CD4-positive, alpha-beta T cell (primary cell): Measurements from ENCODE around the gene AKNA. TPM values are rescaled to one million over a fixed set of nuclear protein-coding genes. Genes with fewer than 3 reads are reported as not detected.

ENCODE experiments used
- ATAC-seq: fragments of 200-7000 bp; cut with Tn5 transposase; one replicate; pipeline ENCODE4 v1.10.0; 2022; ENCODE audit warnings: mild to moderate bottlenecking; ENCODE audit not compliant: poor library complexity
- CTCF ChIA-PET: fragments of 350-600 bp; sonication (Branson Sonifier 250); formaldehyde crosslinking; loops from one replicate; lab custom pipeline; 2021; ENCODE audit warnings: antibody characterized with exemption, inconsistent platforms; lab: Charles Lee
- POLR2A ChIA-PET: fragments of 350-600 bp; sonication (Branson Sonifier 250); formaldehyde crosslinking; loops from one replicate; lab custom pipeline; 2021; ENCODE audit warnings: antibody characterized with exemption, inconsistent platforms; lab: Charles Lee
- DNase-seq, 14 experiments: peaks; one replicate each; pipeline ENCODE4 v3.0.0-alpha.2; 2013 to 2020; ENCODE audit warnings: mixed read lengths in 2 of 14
- H3K27ac ChIP-seq, 2 donors: one replicate each; pipeline versions ENCODE4 v1.5.1 to v1.7.0; 2013; ENCODE audit warnings: low read length in 2 of 2, low read depth in 1 of 2, mild to moderate bottlenecking in 1 of 2
- H3K27me3 ChIP-seq, 2 experiments: 1 replicate in 1 of 2; 2 replicates in 1 of 2; pipeline versions ENCODE4 v1.6.1 to v1.7.0; 2013; ENCODE audit warnings: low read length in 2 of 2, control low read depth in 1 of 2, mild to moderate bottlenecking in 1 of 2, moderate library complexity in 1 of 2; ENCODE audit not compliant: insufficient read depth in 2 of 2, control insufficient read depth in 1 of 2
- H3K36me3 ChIP-seq: one replicate; pipeline ENCODE4 v1.6.1; 2013; ENCODE audit warnings: low read length, control low read depth; ENCODE audit not compliant: insufficient read depth
- H3K4me1 ChIP-seq: one replicate; pipeline ENCODE4 v1.6.1; 2013; ENCODE audit warnings: low read length, control low read depth; ENCODE audit not compliant: insufficient read depth
- H3K4me3 ChIP-seq: one replicate; pipeline ENCODE4 v1.5.1; 2013; ENCODE audit warnings: mild to moderate bottlenecking, low read length, moderate library complexity
- H3K9me3 ChIP-seq, 2 experiments: 1 replicate in 1 of 2; 2 replicates in 1 of 2; pipeline versions ENCODE4 v1.6.1 to v1.7.0; 2013; ENCODE audit warnings: low read length in 2 of 2, mild to moderate bottlenecking in 2 of 2, control low read depth in 1 of 2, moderate library complexity in 1 of 2; ENCODE audit not compliant: control insufficient read depth in 1 of 2, insufficient read depth in 1 of 2
- H3K27ac Mint-ChIP-seq: one replicate; pipeline ENCODE4 v1.8.0; 2020; ENCODE audit warnings: mixed read lengths
- H3K27me3 Mint-ChIP-seq: one replicate; pipeline ENCODE4 v1.8.0; 2021; ENCODE audit warnings: mixed read lengths
- H3K36me3 Mint-ChIP-seq: one replicate; pipeline ENCODE4 v1.8.0; 2021; ENCODE audit warnings: low read depth, mixed read lengths
- H3K4me1 Mint-ChIP-seq: one replicate; pipeline ENCODE4 v1.8.0; 2021; ENCODE audit warnings: low read depth, mixed read lengths
- H3K4me3 Mint-ChIP-seq: one replicate; pipeline ENCODE4 v1.8.0; 2020; ENCODE audit warnings: mild to moderate bottlenecking, mixed read lengths
- H3K9me3 Mint-ChIP-seq: one replicate; pipeline ENCODE4 v1.8.0; 2020; ENCODE audit warnings: mixed read lengths
- intact Hi-C, 2 experiments: fragments of 100-400 bp; cut with DNase I in 1 of 2; cut with micrococcal nuclease in 1 of 2; formaldehyde crosslinking; loops; one replicate each; pipeline versions ENCODE4 v1.15.1 to v1.9.0; 2023 to 2025; cut with DNase I, micrococcal nuclease
- total RNA-seq, 174 experiments: library from RNA in 2 of 174; stranded (reverse) in 2 of 174; gene quantifications; one replicate each; pipeline ENCODE4 v1.2.3 and lab custom pipeline; 2021 to 2026
- TF ChIP-seq, protein P1 (sequence below): fragments of 200-600 bp; IDR thresholded peaks from one replicate; pipeline ENCODE4 v1.8.0; 2022; ENCODE audit warnings: antibody characterized with exemption, mild to moderate bottlenecking

Gene AKNA
- total RNA-seq, 2 experiments from 2014 or later: 247 to 258 TPM

- ChIA-PET POLR2A (no interaction called here), CTCF (no interaction called here)
- Histone ChIP-seq H3K36me3 (no peaks in the 10 kb centered on the region), H3K4me3 (no peak overlapping the region), H3K27me3 (no peaks in the 10 kb centered on the region), H3K4me1 (no peaks in the 10 kb centered on the region), H3K27ac (no peak overlapping the region), H3K9me3 (no peaks in the 10 kb centered on the region)
- TF ChIP-seq, protein P1, sequence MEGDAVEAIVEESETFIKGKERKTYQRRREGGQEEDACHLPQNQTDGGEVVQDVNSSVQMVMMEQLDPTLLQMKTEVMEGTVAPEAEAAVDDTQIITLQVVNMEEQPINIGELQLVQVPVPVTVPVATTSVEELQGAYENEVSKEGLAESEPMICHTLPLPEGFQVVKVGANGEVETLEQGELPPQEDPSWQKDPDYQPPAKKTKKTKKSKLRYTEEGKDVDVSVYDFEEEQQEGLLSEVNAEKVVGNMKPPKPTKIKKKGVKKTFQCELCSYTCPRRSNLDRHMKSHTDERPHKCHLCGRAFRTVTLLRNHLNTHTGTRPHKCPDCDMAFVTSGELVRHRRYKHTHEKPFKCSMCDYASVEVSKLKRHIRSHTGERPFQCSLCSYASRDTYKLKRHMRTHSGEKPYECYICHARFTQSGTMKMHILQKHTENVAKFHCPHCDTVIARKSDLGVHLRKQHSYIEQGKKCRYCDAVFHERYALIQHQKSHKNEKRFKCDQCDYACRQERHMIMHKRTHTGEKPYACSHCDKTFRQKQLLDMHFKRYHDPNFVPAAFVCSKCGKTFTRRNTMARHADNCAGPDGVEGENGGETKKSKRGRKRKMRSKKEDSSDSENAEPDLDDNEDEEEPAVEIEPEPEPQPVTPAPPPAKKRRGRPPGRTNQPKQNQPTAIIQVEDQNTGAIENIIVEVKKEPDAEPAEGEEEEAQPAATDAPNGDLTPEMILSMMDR: no peak
- peak in 1 of 14 experiments; percentile 4 for DNase-seq
- no peak for ATAC-seq
- intact Hi-C loops: no loop called here
- Mint-ChIP-seq H3K9me3 (no peaks in the 10 kb centered on the region), H3K36me3 (no peaks in the 10 kb centered on the region), H3K27me3 (no peaks in the 10 kb centered on the region), H3K4me1 (no peaks in the 10 kb centered on the region), H3K27ac (no peak overlapping the region), H3K4me3 (no peak overlapping the region)
These were observed 103.3 kb downstream of the AKNA start for GRCh38 chr9:114284316-114285060.

Other genes starting within 250 kb of the AKNA start
- gene COL27A1, start 232.4 kb downstream of the AKNA start, total RNA-seq: 1 to 10 TPM in 1 of 2 experiments, under 1 TPM in 1; 0.87 to 1.2 TPM
- not detected for gene ORM1, start 64.9 kb downstream of the AKNA start, total RNA-seq
- gene ORM2, start 58.1 kb downstream of the AKNA start, total RNA-seq: not detected
- gene WHRN, start 117.5 kb upstream of the AKNA start, total RNA-seq: 10 to 100 TPM; 19.9 to 20.5 TPM
- 100 to 1,000 TPM; 144 to 148 TPM for gene ATP6V1G1, start 199.8 kb upstream of the AKNA start, total RNA-seq
- gene TMEM268, start 223.3 kb upstream of the AKNA start, total RNA-seq: 1 to 10 TPM; 8.1 to 9.8 TPM